Keratinocyte (primary cell): ENCODE results near the gene CNNM3.

ENCODE experiments used
- EZH2 ChIP-seq: IDR thresholded peaks from one replicate; pipeline ENCODE4 v1.6.1; 2012; ENCODE audit warnings: inconsistent platforms, mild to moderate bottlenecking, low read length, moderate library complexity
- TF ChIP-seq, protein P1 (sequence below), 3 experiments: IDR thresholded peaks in 1 of 3; conservative IDR thresholded peaks in 1 of 3; optimal IDR thresholded peaks in 1 of 3; 2 replicates in 2 of 3; 3 replicates in 1 of 3; pipeline versions ENCODE3 to v1.5.1; 2011; ENCODE audit warnings: low read length in 3 of 3, mild to moderate bottlenecking in 3 of 3, moderate library complexity in 2 of 3, control low read depth in 1 of 3, inconsistent platforms in 1 of 3; ENCODE audit not compliant: insufficient read depth in 2 of 3; ENCODE audit errors: extremely low read depth in 1 of 3

- TF ChIP-seq EZH2: no peak
- TF ChIP-seq, protein P1, sequence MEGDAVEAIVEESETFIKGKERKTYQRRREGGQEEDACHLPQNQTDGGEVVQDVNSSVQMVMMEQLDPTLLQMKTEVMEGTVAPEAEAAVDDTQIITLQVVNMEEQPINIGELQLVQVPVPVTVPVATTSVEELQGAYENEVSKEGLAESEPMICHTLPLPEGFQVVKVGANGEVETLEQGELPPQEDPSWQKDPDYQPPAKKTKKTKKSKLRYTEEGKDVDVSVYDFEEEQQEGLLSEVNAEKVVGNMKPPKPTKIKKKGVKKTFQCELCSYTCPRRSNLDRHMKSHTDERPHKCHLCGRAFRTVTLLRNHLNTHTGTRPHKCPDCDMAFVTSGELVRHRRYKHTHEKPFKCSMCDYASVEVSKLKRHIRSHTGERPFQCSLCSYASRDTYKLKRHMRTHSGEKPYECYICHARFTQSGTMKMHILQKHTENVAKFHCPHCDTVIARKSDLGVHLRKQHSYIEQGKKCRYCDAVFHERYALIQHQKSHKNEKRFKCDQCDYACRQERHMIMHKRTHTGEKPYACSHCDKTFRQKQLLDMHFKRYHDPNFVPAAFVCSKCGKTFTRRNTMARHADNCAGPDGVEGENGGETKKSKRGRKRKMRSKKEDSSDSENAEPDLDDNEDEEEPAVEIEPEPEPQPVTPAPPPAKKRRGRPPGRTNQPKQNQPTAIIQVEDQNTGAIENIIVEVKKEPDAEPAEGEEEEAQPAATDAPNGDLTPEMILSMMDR (optimal IDR thresholded peaks at IDR 0.05 in 1 of 3, IDR thresholded peaks at IDR 0.05 in 1 of 3, conservative IDR thresholded peaks at IDR 0.05 in 1 of 3; ENCODE audit: extremely low read depth in 1 of 3, insufficient read depth in 2 of 3, low read length in 3 of 3): no peak
Observed at GRCh38 chr2:96866986-96867755, 51.1 kb downstream of the CNNM3 start.
